ENCODE data around the gene IFNAR1. TPM values are rescaled to one million over a fixed set of nuclear protein-coding genes. Genes with fewer than 3 reads are reported as not detected.
"Not testable (repeated sequence)": the region's sequence is repeated elsewhere in the genome, so short reads cannot be mapped to it uniquely, and the experiment has no call there.

The IFNAR1 gene
- polyA plus RNA-seq, 4 donors: 33.8 to 43.1 (median 37.7) TPM

DNA sequence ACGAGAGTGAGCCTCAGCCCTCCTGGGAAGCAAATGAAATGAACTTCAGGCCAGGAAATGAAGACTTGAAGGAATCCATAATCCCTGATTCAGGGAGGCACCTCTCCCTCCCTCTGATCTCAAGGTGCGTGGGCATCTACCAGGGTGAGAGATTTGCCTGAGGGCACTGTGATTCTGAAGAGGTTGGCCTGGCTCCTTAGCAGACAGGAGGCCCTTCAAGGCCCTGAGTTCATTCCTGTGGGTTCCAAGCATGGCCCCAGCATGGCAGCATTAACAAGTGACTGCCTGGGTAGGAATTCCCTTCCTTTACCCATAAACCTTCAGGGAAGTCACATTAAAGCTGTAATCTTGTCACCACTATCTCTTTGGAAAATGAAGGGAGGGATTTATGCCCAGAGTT, 48.7 kb downstream of the IFNAR1 start:
- DNase-seq (ENCODE audit: low read depth in 4 of 4, low spot score in 3 of 4): no peak

DNA sequence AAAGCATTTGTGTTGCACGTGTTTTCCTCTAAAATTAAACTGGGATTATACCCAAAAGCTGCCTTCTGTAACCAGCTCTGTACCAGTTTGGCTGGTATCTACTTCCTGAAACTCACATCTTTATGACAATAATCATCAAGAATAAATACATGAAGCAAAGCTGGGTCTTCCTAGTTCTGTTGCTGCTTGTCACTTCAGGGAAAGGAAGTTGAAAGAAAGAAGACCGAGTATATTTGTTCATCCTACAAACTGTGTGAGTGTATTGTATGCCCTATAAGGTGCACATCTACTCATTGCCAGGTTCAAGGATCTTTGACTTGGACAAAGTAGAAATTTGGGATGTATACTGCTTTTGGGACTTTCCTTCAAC, 49.3 kb downstream of the IFNAR1 start:
- DNase-seq (ENCODE audit: low read depth in 4 of 4, low spot score in 3 of 4): no peak

DNA sequence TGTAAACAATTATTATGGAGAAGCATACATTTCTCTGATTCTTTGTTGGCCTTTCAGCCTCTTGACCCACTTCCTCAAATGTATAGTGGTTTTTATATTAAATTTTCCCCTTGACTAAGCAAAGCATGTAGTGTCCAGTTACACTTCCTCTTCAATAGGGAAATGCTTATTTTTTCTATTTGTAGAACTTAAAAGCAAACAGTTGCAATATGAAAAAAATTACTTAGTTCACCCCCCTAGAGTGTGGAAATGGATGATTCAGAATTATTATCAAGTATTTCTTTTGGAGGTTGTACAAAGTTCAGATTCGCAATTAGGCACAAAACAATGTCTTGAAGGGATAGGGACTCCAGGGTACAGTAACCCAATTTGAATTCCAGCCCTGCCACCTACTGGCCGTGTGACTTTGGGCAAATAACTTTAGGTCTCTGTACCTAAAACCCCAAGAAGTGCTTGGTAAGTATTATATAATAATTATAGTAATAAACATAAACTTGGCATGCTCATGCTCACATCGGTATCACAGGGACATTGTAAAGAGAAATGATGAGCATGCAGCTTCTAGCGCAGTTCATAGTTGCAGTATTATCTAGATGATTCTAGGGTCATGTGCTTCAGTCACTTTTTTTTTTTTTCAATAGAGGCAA, 49.8 kb downstream of the IFNAR1 start:
- DNase-seq (ENCODE audit: low read depth in 4 of 4, low spot score in 3 of 4): no peak

DNA sequence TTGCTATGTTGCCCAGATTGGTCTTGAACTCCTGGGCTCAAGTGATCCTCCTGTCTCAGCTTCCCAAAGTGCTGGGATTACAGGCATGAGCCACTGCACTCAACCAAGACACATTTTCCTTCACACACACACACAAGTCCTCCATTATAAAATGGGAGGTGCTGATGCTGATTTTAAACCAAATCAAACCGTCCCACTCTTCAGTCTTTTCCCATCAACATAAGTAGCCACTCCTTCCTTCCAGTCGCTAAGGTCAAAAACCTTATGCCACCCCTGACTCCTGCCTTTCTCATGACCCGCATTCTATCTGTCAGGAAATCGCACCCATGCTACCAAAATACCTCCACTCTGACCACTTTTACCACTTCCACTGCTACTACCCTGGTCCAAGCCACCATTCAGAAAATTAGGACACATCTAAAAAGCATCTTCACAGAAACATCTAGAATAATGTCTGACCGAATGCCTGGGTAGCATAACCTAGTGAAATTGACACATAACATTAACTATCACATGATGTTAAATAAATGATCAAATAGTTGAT, 50.4 kb downstream of the IFNAR1 start:
- no peak for DNase-seq (ENCODE audit: low read depth in 4 of 4, low spot score in 3 of 4)

DNA sequence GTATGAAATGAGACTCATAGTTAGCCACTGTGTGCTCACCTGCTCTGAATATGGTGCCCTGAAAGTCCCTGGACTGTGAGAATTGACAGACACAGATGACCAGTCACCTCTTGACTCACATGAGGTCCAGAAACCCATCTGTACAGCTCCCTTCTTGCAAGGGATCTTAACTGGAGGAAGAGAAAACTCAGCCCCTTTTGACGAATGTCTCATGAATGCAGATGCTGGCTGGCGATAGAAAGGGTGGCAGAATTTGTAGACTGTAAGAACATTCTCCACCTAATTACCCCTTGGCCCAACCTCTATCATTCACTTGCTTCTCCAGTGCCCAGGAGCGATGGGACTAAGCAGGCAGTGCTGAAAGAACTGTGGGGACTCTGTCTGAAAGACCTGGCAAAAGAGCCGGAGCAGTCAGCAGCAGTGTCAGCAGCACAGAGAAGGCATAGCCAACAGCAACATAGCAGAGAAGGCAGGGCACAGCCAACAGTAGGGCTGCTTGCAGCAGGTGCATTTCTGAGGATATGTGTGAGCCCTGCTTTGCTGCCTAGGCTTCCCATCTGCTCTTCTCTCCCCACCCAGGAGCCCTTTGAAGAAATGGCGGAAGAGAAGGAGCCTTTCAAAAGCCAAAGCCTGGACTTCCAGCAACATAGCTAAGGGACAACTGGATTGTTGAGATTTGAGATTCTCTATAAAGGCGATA, 52.6 kb downstream of the IFNAR1 start:
- DNase-seq (ENCODE audit: low read depth in 4 of 4, low spot score in 3 of 4): no peak

DNA sequence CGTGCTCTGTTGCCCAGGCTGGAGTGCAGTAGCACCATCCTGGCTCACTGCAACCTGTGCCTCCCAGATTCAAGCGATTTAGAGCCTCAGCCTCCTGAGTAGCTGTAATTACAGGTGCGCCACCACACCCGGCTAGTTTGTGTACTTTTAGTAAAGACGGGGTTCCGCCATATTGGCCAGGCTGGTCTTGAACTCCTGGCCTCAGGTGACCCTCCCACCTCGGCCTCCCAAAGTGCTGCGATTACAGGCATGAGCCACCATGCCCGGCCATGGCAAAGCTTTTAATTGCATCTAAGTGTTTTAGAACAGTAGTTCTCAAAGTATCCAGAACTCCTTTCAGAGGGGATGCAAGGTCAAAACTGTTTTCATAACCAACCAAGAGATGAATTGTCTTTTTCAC, 53.3 kb downstream of the IFNAR1 start:
- DNase-seq (ENCODE audit: low read depth in 4 of 4, low spot score in 3 of 4): no peak

DNA sequence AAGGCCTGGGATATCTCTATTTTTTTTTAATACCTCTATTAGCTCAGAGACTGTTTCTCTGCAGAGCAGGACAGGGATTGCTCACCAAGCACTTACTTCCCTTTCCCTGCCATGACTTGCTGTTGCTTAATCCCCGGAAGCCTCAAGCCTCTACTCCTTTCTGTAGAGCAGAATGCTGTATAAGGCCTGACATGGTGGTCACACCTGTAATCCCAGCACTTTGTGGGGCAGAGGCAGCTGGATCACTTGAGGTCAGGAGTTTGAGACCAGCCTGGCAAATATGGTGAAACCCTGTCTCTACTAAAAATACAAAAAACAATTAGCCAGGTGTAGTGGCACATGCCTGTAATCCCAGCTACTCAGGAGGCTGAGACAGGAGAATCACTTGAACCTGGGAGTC, 55.2 kb downstream of the IFNAR1 start:
- not testable (repeated sequence) for DNase-seq (ENCODE audit: low read depth in 4 of 4, low spot score in 3 of 4)

DNA sequence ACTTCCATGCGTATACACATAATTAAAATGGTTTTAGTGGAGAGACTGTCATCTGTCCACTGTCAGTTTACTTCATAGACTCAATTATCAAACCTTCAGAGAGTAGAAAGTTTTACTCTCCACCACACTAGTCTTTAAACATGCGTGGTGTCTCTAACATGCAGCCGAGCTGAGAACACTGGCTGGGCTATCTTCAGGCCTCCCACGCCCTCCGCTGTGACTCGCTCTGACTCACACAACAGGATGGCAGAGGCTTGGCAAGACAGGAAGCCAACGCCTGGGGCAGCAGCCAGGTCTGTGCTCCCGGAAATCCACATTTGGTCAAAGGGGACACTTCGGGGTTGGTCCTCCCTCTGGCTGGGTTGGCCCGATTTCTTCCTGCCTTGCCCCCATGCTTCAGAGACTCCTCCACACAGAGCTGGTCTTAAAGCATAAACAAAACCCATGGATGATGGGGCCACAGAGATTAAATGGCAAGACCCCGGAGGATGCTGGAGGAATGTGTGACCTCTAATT, 55.8 kb downstream of the IFNAR1 start:
- no peak for DNase-seq (ENCODE audit: low read depth in 4 of 4, low spot score in 3 of 4)

DNA sequence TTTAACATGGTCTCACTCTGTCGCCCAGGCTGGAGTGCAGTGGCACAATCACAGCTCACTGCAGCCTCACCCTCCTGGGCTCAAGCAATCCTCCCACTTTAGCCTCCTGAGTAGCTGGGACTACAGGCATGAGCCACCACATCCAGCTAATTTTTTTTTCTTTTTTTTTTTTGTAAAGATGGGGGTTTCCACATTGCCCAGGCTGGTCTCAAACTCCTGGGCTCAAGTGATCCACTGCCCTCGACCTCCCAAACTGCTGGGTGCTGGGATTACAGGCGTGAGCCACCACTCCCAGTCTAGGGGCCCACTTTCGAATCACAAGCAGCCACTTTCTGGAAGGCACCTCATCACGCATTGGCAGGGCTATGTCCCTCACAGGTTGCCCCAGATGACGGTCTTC, 56.6 kb downstream of the IFNAR1 start:
- not testable (repeated sequence) for DNase-seq (ENCODE audit: low read depth in 4 of 4, low spot score in 3 of 4)

DNA sequence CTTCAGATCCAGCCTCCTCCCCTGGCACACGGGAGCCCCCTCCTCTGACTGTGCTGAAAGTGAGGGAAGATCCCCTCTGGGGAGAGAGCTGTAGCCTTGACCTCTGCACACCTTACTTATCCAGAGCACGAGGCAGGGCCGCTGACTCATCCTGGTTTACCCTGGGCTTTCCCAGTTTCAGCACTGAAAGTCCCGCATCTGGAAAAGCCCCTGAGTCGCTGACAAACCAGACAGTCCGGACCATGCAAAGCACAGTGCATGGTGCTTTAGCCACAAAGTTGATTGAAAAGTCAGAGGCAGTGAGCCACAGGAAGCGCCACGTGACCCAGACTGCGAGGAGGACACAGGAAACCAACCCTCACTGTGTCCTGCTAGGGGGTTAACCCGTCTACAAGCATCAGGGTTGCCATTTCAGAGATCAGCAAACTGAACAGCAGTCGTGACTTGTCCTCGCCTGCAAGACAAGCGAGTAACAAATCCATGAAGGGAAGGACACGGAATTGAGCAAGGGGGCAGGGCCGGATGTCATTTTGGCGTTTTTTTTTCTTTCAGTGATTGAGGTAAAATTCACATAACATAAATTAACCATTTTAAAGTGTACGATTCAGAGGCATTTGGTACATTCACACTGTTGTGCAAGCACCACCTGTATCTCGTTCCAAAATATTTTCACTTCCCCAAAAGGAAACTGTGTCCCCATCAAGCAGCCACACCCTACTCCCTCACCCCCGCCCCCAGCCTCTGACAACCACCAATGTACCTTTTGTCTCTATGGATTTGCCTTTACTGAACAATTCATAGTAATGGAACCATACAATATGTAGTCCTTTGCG, 58.5 kb downstream of the IFNAR1 start:
- DNase-seq (ENCODE audit: low read depth in 4 of 4, low spot score in 3 of 4): no peak

DNA sequence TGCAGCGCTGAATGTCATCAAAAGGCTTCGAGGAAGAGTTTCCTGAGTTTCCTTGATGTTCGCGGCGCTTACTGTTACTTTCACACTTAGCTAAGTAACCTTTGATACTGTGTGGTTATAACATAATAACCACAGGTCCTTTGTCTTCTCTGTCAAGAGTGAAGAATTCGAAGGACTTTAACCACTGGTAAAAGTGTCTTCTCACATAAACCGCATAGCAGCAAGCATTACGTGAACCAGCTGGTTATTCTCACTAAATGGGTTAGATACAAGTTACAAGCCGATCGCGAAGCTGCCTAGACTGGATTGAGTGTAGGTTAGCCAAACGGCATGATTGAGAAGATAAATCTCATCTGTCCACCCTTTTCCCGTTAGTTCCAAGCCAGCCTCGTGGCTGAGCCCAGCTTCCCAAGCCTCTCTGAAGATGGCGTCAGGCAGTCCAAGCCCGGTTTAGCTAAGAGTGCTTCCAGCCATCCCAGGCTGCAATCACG, 60.1 kb downstream of the IFNAR1 start:
- DNase-seq (ENCODE audit: low read depth in 4 of 4, low spot score in 3 of 4): no peak

DNA sequence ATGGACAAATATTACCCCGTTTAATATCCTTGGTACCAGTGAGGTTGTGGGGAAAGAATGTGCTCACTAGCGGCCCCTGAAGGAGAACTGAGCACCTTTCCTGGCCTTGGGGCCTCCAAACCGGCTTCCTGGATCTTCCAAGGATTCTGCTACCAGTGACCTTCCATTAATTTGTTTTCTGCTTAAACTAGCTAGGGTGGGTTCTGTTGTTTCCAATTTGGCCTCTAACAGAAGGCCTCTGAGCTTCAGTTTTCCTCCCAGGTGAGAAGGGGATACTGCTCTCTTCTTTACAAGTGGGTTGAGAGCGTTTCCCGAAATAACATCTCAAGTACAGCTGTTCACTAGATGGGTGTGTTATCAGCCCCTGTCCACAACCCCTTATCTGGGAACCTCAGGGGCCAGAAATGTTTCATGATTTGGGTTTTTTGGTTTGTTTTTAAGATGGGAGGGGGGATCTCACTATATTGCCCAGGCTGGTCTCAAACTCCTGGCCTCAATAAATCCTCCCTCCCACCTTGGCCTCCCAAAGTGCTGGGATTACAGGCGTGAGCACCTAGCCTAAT, 61.5 kb downstream of the IFNAR1 start:
- DNase-seq (ENCODE audit: low read depth in 4 of 4, low spot score in 3 of 4): no peak

DNA sequence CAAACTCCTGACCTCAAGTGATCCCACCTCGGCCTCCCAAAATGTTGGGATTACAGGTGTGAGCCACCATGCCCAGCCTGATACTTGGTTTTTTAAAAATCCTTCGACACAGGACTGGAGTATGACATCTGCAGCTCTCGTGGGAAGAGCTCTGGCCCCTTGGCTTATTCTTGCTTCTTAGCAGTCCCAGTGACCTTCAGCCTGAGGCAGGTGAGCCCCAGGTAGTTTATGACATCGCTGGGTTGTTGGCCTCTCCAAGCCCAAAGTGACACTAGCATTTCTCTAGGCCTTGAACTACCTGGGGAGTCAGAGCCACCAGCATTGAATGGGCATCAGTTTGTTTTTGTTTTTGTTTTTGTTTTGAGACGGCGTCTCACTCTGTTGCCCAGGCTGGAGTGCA, 62.5 kb downstream of the IFNAR1 start:
- DNase-seq (ENCODE audit: low read depth in 4 of 4, low spot score in 3 of 4): no peak

DNA sequence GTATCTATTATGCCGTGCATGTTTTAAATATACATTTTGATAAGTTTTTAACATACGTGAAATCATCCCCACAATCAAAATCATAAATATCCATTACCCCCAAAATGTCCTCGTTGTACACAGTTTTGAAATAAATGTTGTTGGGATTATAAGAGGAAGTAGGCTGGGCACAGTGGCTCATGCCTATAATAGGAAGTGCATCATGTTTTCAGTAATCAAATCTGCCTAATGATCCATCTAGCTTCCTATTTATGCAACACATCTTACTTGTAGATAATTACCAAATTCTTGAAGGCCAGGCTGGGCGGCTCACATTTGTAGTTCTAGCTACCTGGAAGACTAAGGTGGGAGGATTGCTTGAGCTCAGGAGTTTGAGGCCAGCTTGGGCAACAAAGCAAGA, 63.4 kb downstream of the IFNAR1 start:
- no peak for DNase-seq (ENCODE audit: low read depth in 4 of 4, low spot score in 3 of 4)

DNA sequence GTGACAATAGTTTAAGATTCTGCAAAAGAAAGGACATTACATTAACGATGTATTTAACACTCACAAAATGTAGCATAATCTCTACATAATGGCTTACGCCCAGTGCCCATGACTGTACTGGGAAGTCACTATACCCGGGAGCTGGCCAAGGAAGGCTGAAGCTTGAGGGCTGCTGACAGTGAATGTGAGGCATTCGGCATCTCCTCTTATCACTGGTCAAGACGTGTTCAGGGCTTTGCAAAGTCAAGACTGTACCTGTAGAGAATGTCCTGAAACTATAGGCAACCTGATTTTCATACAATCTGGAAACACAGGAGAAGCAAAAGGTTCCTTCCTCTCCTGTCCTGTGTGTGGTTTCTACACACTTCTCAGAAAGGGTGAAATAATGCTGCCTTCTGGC, 65.7 kb downstream of the IFNAR1 start:
- DNase-seq (ENCODE audit: low read depth in 4 of 4, low spot score in 3 of 4): no peak

DNA sequence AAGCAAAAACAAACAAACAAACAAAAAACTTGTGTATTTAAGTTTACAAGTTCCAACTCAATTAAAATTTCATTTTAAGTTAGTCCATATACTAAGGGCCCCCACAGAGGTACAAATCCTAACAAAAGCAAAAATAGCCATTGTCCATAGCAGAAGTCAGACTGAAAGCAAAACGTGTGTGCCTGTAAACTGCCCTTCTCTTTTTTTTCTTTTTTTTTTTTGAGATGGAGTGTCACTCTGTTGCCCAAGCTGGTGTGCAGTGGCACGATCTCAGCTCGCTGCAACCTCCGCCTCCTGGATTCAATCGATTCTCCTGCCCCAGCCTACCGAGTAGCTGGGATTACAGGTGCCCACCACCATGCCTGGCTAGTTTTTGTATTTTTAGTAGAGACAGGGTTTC, 66.9 kb downstream of the IFNAR1 start:
- DNase-seq (ENCODE audit: low read depth in 4 of 4, low spot score in 3 of 4): no peak

DNA sequence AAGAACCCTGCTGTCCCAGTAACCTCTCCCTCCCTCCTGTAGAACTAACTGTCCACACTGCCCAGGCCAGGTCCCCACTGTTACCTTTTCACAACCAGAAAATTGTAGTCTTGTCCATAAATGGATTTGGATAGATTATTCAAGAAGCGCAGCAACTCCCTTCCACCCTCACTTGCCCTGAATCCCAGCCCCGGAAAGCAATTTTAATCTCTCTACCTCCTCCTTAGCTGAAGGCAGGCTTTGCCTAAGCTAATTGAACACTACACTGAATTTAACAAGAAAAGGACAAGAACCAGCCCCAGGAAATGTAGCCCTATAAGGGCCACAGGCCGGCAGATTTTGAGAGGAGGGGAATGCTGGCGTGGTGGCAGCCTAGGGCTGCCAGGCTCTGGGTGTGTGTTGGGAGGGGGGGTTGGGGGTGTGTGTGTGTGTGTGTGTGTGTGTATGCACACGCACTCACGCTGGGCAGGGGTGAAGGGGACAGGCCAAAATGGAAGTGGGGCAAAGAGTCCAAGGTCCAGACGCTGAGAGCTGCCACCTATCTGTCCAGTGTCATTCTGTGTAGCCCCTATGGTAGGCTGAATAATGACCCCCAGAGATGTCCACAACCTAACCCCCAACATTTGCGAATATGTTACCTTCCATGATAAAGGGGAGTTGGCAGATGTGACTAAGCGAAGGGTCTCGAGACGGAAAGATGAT, 67.7 kb downstream of the IFNAR1 start:
- no peak for DNase-seq (ENCODE audit: low read depth in 4 of 4, low spot score in 3 of 4)

DNA sequence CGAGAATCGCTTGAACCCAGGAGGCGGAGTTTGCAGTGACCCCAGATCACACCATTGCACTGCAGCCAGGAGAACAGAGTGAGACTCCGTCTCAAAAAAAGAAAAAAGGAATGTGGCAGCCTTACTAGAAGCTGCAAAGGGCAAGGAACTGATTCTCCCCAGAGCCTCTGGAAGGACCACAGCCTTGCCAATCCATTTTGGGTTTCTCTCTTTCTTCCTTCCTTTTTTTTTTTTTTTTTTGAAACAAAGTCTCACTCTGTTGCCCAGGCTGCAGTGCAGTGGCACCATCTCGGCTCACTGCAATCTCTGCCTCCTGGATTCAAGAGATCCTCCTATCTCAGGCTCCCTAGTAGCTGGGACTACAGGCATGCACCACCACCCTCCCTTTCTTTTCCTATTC, 68.6 kb downstream of the IFNAR1 start:
- no peak for DNase-seq (ENCODE audit: low read depth in 4 of 4, low spot score in 3 of 4)

DNA sequence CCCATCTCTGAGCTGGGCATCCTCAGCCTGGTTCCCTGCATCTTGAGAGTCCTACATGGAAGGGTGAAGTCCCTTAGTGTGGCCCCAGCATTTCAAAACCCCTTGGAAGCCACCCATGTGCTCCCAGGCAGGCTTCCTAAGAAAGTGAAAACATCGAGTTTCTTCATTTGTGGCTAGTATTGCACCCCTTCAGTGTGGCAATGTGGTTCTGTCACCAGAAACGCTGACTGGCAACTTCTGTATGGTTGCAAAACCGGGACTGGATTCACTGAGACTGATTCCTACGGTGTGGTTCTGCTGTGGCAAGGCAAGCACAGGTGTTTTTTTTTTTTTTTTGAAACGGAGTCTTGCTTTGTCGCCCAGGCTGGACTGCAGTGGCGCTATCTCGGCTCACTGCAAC, 69.5 kb downstream of the IFNAR1 start:
- DNase-seq (ENCODE audit: low read depth in 4 of 4, low spot score in 3 of 4): no peak

DNA sequence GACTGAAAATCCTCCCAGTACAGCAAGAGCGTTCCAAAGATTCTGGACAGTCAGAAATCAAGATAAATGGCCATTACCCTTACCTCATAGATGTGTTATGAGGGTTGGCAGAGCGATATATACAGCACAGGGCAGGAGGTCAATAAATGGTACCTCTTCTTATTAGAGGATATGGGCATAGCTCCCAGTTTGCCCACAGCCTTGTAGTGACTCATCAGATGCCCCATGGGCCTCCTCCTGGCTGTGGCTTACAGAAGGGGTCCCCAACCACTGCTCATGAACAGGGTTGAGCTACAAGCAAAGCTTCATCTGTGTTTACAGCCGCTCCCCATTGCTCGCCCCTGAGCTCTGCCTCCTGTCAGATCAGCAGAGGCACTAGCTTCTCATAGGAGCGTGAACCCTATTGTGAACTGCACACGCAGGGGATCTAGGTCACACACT, 71.1 kb downstream of the IFNAR1 start:
- no peak for DNase-seq (ENCODE audit: low read depth in 4 of 4, low spot score in 3 of 4)

Data from left renal pelvis (tissue), 4 donors.